AG04449 (cell line): Measurements from ENCODE around the gene HOXB1.
"Not testable (repeated sequence)": the region's sequence is repeated elsewhere in the genome, so short reads cannot be mapped to it uniquely, and the experiment has no call there.

Source experiments
- CTCF ChIA-PET: fragments of 350-600 bp; formaldehyde crosslinking; extraction: SDS; loops from one replicate; lab custom pipeline; 2021; ENCODE audit warnings: antibody characterized with exemption; lab: Yijun Ruan, JAX
- POLR2A ChIA-PET: fragments of 400-600, 350-600 bp; formaldehyde crosslinking; extraction: SDS; loops from one replicate; lab custom pipeline; 2020; ENCODE audit warnings: antibody characterized with exemption, inconsistent platforms; lab: Yijun Ruan, JAX
- DNase-seq: peaks from one replicate; pipeline ENCODE4 v3.0.0-alpha.2; 2010; ENCODE audit warnings: low read depth, low spot score
- H3K4me3 ChIP-seq: 2 replicates; pipeline ENCODE4 v1.5.1; 2011; ENCODE audit warnings: low read depth, mild to moderate bottlenecking, control low read depth, low read length
- CTCF ChIP-seq: IDR thresholded peaks from one replicate; pipeline ENCODE4 v1.5.1; 2011; ENCODE audit warnings: mild to moderate bottlenecking, moderate library complexity, low read length, control low read depth, inconsistent platforms; ENCODE audit not compliant: insufficient read depth; ENCODE audit errors: missing control alignments

The HOXB1 gene

DNA sequence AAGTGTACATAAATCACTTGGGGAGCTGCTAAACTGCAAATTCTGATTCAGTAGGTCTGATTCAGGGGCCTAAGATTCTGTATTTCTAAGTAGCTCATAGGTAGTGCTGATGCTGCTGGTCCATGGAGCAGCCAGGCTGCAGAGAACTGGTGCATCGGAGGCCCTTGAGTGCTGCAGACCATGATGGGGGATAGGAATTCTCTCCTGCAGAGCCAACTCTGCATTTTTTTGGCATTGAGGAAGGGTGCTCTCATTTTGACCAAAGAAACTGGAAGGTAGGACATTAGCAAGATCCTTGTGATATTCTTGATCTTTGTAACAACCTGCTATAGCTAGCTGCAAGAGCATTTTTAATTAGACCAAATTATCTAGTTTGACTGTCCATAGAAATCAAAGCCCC is 9.4 kb upstream of the HOXB1 start:
- POLR2A ChIA-PET = interaction anchor here (0.5 to 6.4 kb wide), 7 partner anchors 8 to 55 kb away, joined by 3 to 57 read pairs (median 5); partner anchors contain the start of gene HOXB5
- no peak for TF ChIP-seq CTCF
- H3K4me3 ChIP-seq = no peak overlapping the region
- DNase-seq = no peak
- CTCF ChIA-PET = interaction anchor here (0.8 to 3.2 kb wide), 11 partner anchors 9 to 205 kb away, joined by 3 to 23 read pairs (median 3); partner anchors contain the start of gene HOXB5

- ChIA-PET POLR2A (interaction anchor here (0.6 to 6.4 kb wide), 13 partner anchors 9 to 194 kb away, joined by 3 to 57 read pairs (median 4); partner anchors contain the start of gene HOXB5), CTCF (interaction anchor here (1.1 to 3.2 kb wide), 9 partner anchors 10 to 276 kb away, joined by 3 to 23 read pairs (median 4); partner anchors contain the start of gene HOXB5)
- peak; percentile 70 for DNase-seq
- TF ChIP-seq CTCF = no peak
- no peak overlapping the region; the same call in 1 of the 2 replicates for H3K4me3 ChIP-seq
Observed at GRCh38 chr17:48539177-48539576, 8.4 kb upstream of the HOXB1 start.

DNA sequence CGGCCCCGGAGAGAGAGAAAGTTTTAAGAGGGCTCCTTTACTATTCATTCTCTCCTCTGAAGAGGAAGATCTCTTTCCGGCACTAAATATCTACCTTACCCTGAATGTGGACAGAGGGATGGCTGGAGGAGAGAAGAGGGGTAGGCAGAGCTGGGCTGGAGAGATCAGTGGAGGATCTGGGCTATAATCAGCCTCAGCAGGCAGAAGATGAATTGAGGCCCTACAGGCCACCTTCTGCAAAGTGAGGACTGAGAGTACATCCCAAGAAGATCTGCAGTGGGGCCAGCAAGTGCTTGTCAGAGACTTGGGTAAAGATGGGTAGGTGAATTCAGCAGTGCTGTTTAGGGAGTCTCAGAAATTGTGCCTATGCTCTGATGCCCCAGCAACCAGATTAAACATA is 6.5 kb upstream of the HOXB1 start:
- no peak for DNase-seq
- TF ChIP-seq CTCF = no peak
- no peak overlapping the region for H3K4me3 ChIP-seq
- POLR2A ChIA-PET = interaction anchor here (0.7 to 0.8 kb wide), 2 partner anchors 54 to 64 kb away, joined by 3 to 4 read pairs; no protein-coding TSS in a partner anchor
- CTCF ChIA-PET = no interaction called here

- DNase-seq, H3K4me3 ChIP-seq, POLR2A ChIA-PET: not testable (repeated sequence)
- CTCF ChIA-PET = interaction anchor here (0.6 to 4.5 kb wide), 4 partner anchors 10 to 44 kb away, joined by 3 to 39 read pairs (median 3); no protein-coding TSS in a partner anchor
Observed at GRCh38 chr17:48535793-48536559, 5.2 kb upstream of the HOXB1 start.

DNA sequence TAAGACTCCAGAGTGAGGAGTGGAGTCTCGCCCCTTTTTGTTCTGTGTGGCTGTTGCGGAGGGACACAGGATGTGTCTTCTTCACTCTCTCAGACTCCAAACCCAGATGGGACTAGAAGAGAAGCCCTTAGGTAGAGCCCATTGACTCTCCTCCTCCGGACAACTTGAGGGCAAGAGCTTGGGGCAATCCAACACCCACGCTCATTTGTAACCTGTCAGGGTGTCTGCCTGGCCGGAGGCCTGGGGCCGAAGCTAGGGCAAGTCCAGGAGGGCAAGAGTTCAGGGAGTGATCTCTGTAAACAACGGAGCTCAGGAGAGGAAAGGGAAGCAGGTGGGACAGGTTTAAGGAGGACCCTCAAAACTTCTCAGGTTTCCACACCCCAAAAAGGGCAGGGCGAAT is 1.4 kb upstream of the HOXB1 start:
- ChIA-PET CTCF (interaction anchor here (4.5 kb wide), 1 partner anchor 11 kb away, joined by 39 read pairs; no protein-coding TSS in a partner anchor), POLR2A (no interaction called here)
- H3K4me3 ChIP-seq = no peak overlapping the region
- DNase-seq = no peak
- no peak for TF ChIP-seq CTCF

- TF ChIP-seq CTCF = no peak
- ChIA-PET POLR2A (no interaction called here), CTCF (interaction anchor here (1.3 kb wide), 1 partner anchor 14 kb away, joined by 3 read pairs; no protein-coding TSS in a partner anchor)
- no peak overlapping the region for H3K4me3 ChIP-seq
- no peak for DNase-seq
Observed at GRCh38 chr17:48530208-48530886, 464 bp downstream of the HOXB1 start.
